Activated CD8-positive, alpha-beta memory T cell treated with anti-CD3 and anti-CD28 coated beads, Interleukin-2, amount 10 ng/mL, durations not matched to agents 7 days and 5 days (primary cell): Measurements from ENCODE around the gene MRTFA. TPM values are rescaled to one million over a fixed set of nuclear protein-coding genes. Genes with fewer than 3 reads are reported as not detected.

Source experiments
- ATAC-seq: fragments of 150-1000 bp; cut with Tn5 transposase; one replicate; pipeline ENCODE4 v1.10.0; 2021; ENCODE audit warnings: moderate library complexity
- CTCF ChIA-PET: fragments of 350-600 bp; sonication (Branson Sonifier 250); formaldehyde crosslinking; loops from one replicate; lab custom pipeline; 2021; ENCODE audit warnings: antibody characterized with exemption; lab: Charles Lee
- DNase-seq: peaks from one replicate; pipeline ENCODE4 v3.0.0-alpha.2; 2020
- H3K27ac Mint-ChIP-seq: one replicate; pipeline ENCODE4 v1.8.0; 2021; ENCODE audit warnings: mild to moderate bottlenecking, mixed read lengths
- H3K27me3 Mint-ChIP-seq: one replicate; pipeline ENCODE4 v1.8.0; 2021; ENCODE audit warnings: mixed read lengths
- H3K36me3 Mint-ChIP-seq: one replicate; pipeline ENCODE4 v1.8.0; 2021; ENCODE audit warnings: mild to moderate bottlenecking, mixed read lengths
- H3K4me1 Mint-ChIP-seq: one replicate; pipeline ENCODE4 v1.8.0; 2021; ENCODE audit warnings: mixed read lengths
- H3K4me3 Mint-ChIP-seq: one replicate; pipeline ENCODE4 v1.8.0; 2021; ENCODE audit warnings: mild to moderate bottlenecking, moderate library complexity, mixed read lengths
- H3K9me3 Mint-ChIP-seq: one replicate; pipeline ENCODE4 v1.8.0; 2022; ENCODE audit warnings: low read depth, mixed read lengths
- total RNA-seq, 2 experiments: library from RNA; stranded (reverse); gene quantifications; one replicate each; pipeline ENCODE4 v1.2.3, GENCODE V29; 2021

Gene MRTFA
- total RNA-seq, 2 experiments from 2014 or later = 59.4 to 74.0 TPM

GRCh38 chr22:40452730-40453487 is 183.6 kb downstream of the MRTFA start:
- Mint-ChIP-seq H3K9me3 (no peaks in the 10 kb centered on the region), H3K36me3 (peaks cover 32% of the 10 kb centered on the region), H3K4me1 (peaks cover 40% of the 10 kb centered on the region), H3K4me3 (no peak overlapping the region), H3K27me3 (no peaks in the 10 kb centered on the region), H3K27ac (no peak overlapping the region)
- DNase-seq (no peak), ATAC-seq (no peak)
- CTCF ChIA-PET = interaction anchor here (1.3 to 4.5 kb wide), 4 partner anchors 11 to 446 kb away, joined by 3 to 19 read pairs (median 11); no protein-coding TSS in a partner anchor

DNA sequence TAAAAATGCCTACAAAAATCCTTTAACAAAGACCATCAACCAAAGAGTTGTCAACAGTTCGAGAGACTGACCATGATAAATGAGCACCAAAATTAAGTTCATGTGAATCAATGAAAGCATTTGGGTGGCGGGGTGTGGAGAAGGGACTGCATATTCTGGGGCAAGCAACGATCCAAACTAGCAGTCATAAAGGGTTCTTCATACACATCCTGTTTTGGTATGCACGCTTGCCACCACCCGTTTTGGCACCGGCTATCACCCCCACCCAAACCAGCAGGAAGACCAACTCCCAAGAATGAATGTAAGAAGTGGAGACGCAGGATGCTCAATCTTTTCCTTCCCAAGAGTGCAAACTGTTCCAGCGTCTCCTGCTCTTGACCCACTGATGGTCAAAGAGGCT is 185.3 kb downstream of the MRTFA start:
- Mint-ChIP-seq H3K9me3 (no peaks in the 10 kb centered on the region), H3K4me1 (peaks cover 32% of the 10 kb centered on the region), H3K4me3 (no peak overlapping the region), H3K27ac (peak overlapping the region; percentile 59), H3K36me3 (peaks cover 42% of the 10 kb centered on the region), H3K27me3 (no peaks in the 10 kb centered on the region)
- CTCF ChIA-PET = interaction anchor here (1.3 to 4.5 kb wide), 3 partner anchors 12 to 194 kb away, joined by 4 to 19 read pairs (median 18); no protein-coding TSS in a partner anchor
- ATAC-seq (no peak), DNase-seq (no peak)

DNA sequence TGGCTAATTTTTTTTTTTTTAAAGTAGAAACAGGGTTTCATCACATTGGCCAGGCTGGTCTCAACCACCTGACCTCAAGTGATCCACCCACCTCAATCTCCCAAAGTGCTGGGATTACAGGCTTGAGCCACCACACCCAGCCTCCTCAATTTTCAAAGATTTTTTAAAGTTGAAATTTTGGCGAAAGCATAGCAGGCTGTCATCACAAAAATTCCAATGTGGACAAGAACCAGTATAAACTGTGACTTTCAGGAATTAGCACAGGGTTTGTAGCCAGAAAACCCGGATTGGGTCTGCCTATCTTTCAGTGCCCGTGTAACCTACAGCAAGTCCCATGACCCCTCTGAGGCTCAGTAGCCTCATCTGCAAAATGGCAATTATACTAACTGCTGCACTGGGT is 185.9 kb downstream of the MRTFA start:
- Mint-ChIP-seq H3K27me3 (no peaks in the 10 kb centered on the region), H3K4me1 (peaks cover 32% of the 10 kb centered on the region), H3K4me3 (no peak overlapping the region), H3K27ac (no peak overlapping the region), H3K9me3 (no peaks in the 10 kb centered on the region), H3K36me3 (peaks cover 46% of the 10 kb centered on the region)
- CTCF ChIA-PET = interaction anchor here (4.1 to 4.5 kb wide), 2 partner anchors 13 to 14 kb away, joined by 18 to 19 read pairs; no protein-coding TSS in a partner anchor
- DNase-seq (no peak), ATAC-seq (no peak)

DNA sequence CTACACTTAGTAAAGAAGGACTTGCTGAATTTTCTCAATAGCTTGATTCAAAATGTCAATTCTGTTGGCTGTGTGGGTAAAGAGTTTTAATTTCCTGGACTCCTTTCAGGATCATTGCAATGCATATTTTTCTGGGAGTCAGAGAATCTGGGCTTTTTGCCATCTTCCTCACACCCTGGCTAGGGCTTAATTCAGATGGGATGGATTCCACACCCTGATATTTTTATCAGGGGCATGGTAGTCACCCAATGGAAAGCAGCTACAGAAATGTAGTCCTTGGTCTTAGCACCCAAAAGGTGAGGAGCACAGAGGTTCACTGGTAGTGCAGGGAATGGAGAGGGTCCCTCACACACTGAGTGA is 186.9 kb downstream of the MRTFA start:
- H3K4me1 Mint-ChIP-seq = peaks cover 32% of the 10 kb centered on the region
- CTCF ChIA-PET = interaction anchor here (1.0 to 2.3 kb wide), 3 partner anchors 13 to 37 kb away, joined by 4 to 15 read pairs (median 5); no protein-coding TSS in a partner anchor
- DNase-seq = no peak
- no peaks in the 10 kb centered on the region for H3K27me3 Mint-ChIP-seq
- ATAC-seq = no peak
- no peak overlapping the region for H3K27ac Mint-ChIP-seq
- no peaks in the 10 kb centered on the region for H3K9me3 Mint-ChIP-seq
- H3K36me3 Mint-ChIP-seq = peaks cover 44% of the 10 kb centered on the region
- no peak overlapping the region for H3K4me3 Mint-ChIP-seq

GRCh38 chr22:40446203-40446602 is 190.3 kb downstream of the MRTFA start:
- Mint-ChIP-seq H3K27ac (no peak overlapping the region), H3K27me3 (no peaks in the 10 kb centered on the region), H3K9me3 (no peaks in the 10 kb centered on the region), H3K36me3 (peaks cover 33% of the 10 kb centered on the region), H3K4me3 (no peak overlapping the region), H3K4me1 (peaks cover 18% of the 10 kb centered on the region)
- CTCF ChIA-PET = interaction anchor here (1.0 to 2.9 kb wide), 4 partner anchors 9 to 35 kb away, joined by 3 to 21 read pairs (median 4); no protein-coding TSS in a partner anchor
- DNase-seq (no peak), ATAC-seq (no peak)

DNA sequence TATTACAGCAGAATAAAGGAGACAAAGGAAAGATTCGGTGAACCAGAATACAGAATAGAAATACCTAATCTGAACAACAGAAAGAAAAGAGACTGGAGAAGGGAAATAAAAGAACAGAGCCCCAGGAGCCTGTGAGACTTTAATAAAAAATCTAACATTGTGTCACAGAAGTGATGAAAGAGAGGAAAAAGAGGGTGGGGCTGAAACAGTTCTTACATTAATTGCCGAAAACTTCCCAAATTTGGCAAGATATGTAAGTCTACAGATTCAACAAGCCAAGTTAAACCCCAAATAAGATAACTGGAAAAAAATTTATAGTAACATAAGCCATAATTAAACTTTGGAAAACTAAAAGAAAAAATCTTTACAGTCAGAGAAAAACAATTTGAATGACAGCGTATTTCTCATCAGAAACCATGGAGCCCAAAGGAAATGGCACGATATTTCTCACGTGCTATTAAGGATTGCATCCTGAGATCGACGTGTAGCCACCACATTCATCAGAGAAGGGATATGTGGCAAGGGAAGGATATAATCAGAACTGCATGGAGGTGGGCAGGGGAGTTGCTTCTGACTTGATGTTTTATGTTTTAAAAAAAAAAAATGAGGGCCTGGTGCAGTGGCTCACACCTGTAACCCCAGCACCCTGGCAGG is 192.2 kb downstream of the MRTFA start:
- DNase-seq (no peak), ATAC-seq (no peak)
- Mint-ChIP-seq H3K36me3 (peaks cover 33% of the 10 kb centered on the region), H3K27ac (no peak overlapping the region), H3K9me3 (no peaks in the 10 kb centered on the region), H3K4me3 (no peak overlapping the region), H3K27me3 (no peaks in the 10 kb centered on the region), H3K4me1 (peaks cover 21% of the 10 kb centered on the region)
- CTCF ChIA-PET = interaction anchor here (0.9 to 2.9 kb wide), 2 partner anchors 7 to 9 kb away, joined by 3 to 21 read pairs; no protein-coding TSS in a partner anchor

- peaks cover 21% of the 10 kb centered on the region for H3K4me1 Mint-ChIP-seq
- no peak overlapping the region for H3K4me3 Mint-ChIP-seq
- peaks cover 33% of the 10 kb centered on the region for H3K36me3 Mint-ChIP-seq
- H3K9me3 Mint-ChIP-seq = no peaks in the 10 kb centered on the region
- no peaks in the 10 kb centered on the region for H3K27me3 Mint-ChIP-seq
- CTCF ChIA-PET = no interaction called here
- ATAC-seq = no peak
- H3K27ac Mint-ChIP-seq = no peak overlapping the region
- DNase-seq = no peak
Measured at GRCh38 chr22:40443732-40444131, 192.8 kb downstream of the MRTFA start.

GRCh38 chr22:40441761-40442390 is 194.6 kb downstream of the MRTFA start:
- peaks cover 29% of the 10 kb centered on the region for H3K36me3 Mint-ChIP-seq
- H3K4me3 Mint-ChIP-seq = no peak overlapping the region
- ATAC-seq = no peak
- peaks cover 33% of the 10 kb centered on the region for H3K4me1 Mint-ChIP-seq
- no peak overlapping the region for H3K27ac Mint-ChIP-seq
- H3K9me3 Mint-ChIP-seq = no peaks in the 10 kb centered on the region
- DNase-seq = no peak
- CTCF ChIA-PET = interaction anchor here (1.9 to 2.5 kb wide), 2 partner anchors 21 to 204 kb away, joined by 7 to 8 read pairs; no protein-coding TSS in a partner anchor
- no peaks in the 10 kb centered on the region for H3K27me3 Mint-ChIP-seq

GRCh38 chr22:40436505-40437431 is 199.8 kb downstream of the MRTFA start:
- H3K27me3 Mint-ChIP-seq = no peaks in the 10 kb centered on the region
- DNase-seq (peak; percentile 54), ATAC-seq (peak; percentile 71)
- H3K4me1 Mint-ChIP-seq = peaks cover 48% of the 10 kb centered on the region
- CTCF ChIA-PET = interaction anchor here (0.6 to 7.0 kb wide), 59 partner anchors 9 to 801 kb away, joined by 3 to 98 read pairs (median 5); partner anchors contain the start of gene MRTFA
- H3K4me3 Mint-ChIP-seq = peak overlapping the region; percentile 10
- peak overlapping the region; percentile 81 for H3K27ac Mint-ChIP-seq
- peaks cover 16% of the 10 kb centered on the region for H3K36me3 Mint-ChIP-seq
- no peaks in the 10 kb centered on the region for H3K9me3 Mint-ChIP-seq

GRCh38 chr22:40434745-40435144 is 201.8 kb downstream of the MRTFA start:
- no peak for DNase-seq
- ATAC-seq = no peak
- Mint-ChIP-seq H3K27ac (no peak overlapping the region), H3K9me3 (no peaks in the 10 kb centered on the region), H3K4me3 (no peak overlapping the region), H3K4me1 (peaks cover 36% of the 10 kb centered on the region), H3K27me3 (no peaks in the 10 kb centered on the region), H3K36me3 (peaks cover 24% of the 10 kb centered on the region)
- CTCF ChIA-PET = interaction anchor here (0.8 to 7.0 kb wide), 6 partner anchors 10 to 420 kb away, joined by 3 to 98 read pairs (median 14); no protein-coding TSS in a partner anchor

- H3K4me3 Mint-ChIP-seq = no peak overlapping the region
- H3K36me3 Mint-ChIP-seq = peaks cover 26% of the 10 kb centered on the region
- H3K27ac Mint-ChIP-seq = no peak overlapping the region
- no peaks in the 10 kb centered on the region for H3K9me3 Mint-ChIP-seq
- peaks cover 33% of the 10 kb centered on the region for H3K4me1 Mint-ChIP-seq
- ATAC-seq (no peak), DNase-seq (no peak)
- no peaks in the 10 kb centered on the region for H3K27me3 Mint-ChIP-seq
- CTCF ChIA-PET = interaction anchor here (1.4 to 7.0 kb wide), 3 partner anchors 33 to 212 kb away, joined by 3 to 98 read pairs (median 91); no protein-coding TSS in a partner anchor
Measured at GRCh38 chr22:40434106-40434505, 202.4 kb downstream of the MRTFA start.

GRCh38 chr22:40433416-40434090 is 203.0 kb downstream of the MRTFA start:
- DNase-seq = no peak
- Mint-ChIP-seq H3K36me3 (peaks cover 31% of the 10 kb centered on the region), H3K4me1 (peaks cover 31% of the 10 kb centered on the region), H3K9me3 (no peaks in the 10 kb centered on the region), H3K27ac (no peak overlapping the region), H3K27me3 (no peaks in the 10 kb centered on the region), H3K4me3 (no peak overlapping the region)
- ATAC-seq = no peak
- CTCF ChIA-PET = interaction anchor here (0.9 to 7.0 kb wide), 5 partner anchors 34 to 465 kb away, joined by 3 to 98 read pairs (median 3); no protein-coding TSS in a partner anchor
